HG03354 (cell line): ENCODE measurements around the gene PCDHGA1.

Source experiments
- ATAC-seq: cut with Tn5 transposase; IDR thresholded peaks from one replicate; pipeline ENCODE4 v1.9.1; 2021; ENCODE audit warnings: mild to moderate bottlenecking; ENCODE audit not compliant: unreplicated experiment, poor library complexity, severe bottlenecking

The PCDHGA1 gene

DNA sequence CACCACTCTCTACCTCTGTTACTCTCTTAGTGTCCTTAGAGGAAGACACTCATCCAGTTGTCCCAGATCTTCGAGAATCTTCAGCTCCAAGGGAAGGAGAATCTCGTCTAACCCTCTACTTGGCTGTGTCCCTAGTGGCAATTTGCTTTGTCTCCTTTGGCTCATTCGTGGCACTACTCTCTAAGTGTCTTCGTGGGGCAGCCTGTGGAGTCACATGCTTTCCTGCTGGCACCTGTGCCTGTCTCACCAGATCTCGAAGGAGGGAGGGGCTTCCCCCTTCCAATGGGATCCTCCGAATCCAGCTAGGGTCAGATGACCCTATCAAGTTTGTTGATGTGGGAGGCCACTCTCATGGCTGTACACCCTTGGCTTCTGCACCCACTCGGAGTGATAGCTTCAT is 156.8 kb downstream of the PCDHGA1 start:
- no peak for ATAC-seq

DNA sequence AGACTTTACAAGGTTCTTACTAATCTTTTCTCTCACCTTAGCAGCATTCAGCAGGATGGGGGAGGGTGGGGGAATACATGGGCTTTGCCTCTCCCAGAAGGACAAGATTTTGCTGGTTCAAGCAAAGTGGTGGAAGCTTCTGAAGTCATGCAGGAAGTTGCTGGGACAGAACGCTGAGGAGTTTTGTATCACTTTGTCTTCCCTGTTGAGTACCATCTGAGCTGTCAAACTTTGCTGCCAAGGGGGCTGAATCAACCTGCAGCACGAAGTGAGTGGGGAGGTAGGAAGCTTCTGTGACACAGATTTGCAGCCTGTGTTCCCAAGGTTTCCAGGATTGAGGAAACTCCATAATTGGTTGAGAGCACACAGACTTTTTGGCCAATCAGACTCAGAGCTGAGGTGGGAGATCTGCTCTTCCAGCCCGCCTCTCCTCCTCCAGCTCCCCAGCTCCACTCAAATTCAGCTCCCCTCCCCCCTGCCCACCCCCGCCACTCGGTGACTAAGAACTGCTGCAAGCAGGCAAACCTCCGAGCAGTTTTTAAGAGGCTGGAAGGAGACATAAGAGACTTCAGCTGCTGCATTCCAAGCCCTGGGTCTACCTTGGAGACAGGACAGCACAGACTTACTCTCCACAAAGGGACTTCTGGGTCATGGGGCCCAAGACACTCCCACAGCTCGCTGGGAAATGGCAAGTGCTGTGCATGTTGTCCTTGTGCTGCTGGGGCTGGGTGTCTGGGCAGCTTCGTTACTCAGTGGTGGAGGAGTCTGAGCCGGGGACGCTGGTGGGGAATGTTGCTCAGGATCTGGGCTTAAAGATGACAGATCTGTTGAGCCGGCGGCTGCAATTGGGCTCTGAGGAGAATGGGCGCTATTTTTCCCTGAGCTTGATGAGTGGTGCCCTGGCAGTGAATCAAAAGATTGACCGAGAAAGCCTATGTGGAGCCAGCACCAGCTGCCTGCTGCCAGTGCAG is 158.6 kb downstream of the PCDHGA1 start, which contains the start of gene PCDHGC5:
Gene PCDHGC5, plus strand, starts transcription at position 491 of the 971 bp plus-strand sequence. Its CDS starts 160 bp downstream, at position 651.
- no peak for ATAC-seq

DNA sequence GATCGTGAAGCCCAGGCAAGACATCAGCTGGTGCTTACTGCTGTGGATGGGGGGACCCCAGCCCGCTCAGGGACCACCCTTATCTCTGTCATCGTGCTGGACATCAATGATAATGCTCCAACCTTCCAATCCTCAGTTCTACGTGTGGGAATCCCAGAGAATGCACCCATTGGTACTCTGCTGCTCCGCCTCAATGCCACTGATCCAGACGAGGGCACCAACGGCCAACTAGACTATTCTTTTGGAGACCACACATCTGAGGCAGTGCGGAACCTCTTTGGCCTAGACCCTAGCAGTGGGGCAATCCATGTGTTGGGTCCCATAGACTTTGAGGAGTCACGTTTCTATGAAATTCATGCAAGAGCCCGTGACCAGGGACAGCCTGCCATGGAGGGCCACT is 159.5 kb downstream of the PCDHGA1 start:
- ATAC-seq = no peak

DNA sequence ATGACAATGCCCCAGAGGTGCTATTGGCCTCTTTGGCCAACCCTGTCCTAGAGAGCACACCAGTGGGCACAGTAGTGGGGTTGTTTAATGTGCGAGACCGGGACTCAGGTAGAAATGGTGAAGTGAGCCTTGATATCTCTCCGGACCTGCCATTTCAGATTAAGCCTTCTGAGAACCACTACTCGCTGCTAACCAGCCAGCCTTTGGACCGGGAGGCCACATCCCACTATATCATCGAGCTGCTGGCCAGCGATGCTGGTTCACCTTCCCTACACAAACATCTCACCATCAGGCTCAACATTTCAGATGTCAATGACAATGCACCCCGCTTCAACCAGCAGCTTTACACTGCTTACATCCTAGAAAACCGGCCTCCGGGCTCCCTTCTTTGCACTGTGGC is 160.0 kb downstream of the PCDHGA1 start:
- ATAC-seq = no peak

DNA sequence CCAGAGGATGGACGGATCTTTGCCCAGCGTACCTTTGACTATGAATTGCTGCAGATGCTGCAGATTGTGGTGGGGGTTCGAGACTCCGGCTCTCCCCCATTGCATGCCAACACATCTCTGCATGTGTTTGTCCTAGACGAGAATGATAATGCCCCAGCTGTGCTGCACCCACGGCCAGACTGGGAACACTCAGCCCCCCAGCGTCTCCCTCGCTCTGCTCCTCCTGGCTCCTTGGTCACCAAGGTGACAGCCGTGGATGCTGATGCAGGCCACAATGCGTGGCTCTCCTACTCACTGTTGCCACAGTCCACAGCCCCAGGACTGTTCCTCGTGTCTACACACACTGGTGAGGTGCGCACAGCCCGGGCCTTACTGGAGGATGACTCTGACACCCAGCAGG is 160.5 kb downstream of the PCDHGA1 start:
- ATAC-seq = no peak

DNA sequence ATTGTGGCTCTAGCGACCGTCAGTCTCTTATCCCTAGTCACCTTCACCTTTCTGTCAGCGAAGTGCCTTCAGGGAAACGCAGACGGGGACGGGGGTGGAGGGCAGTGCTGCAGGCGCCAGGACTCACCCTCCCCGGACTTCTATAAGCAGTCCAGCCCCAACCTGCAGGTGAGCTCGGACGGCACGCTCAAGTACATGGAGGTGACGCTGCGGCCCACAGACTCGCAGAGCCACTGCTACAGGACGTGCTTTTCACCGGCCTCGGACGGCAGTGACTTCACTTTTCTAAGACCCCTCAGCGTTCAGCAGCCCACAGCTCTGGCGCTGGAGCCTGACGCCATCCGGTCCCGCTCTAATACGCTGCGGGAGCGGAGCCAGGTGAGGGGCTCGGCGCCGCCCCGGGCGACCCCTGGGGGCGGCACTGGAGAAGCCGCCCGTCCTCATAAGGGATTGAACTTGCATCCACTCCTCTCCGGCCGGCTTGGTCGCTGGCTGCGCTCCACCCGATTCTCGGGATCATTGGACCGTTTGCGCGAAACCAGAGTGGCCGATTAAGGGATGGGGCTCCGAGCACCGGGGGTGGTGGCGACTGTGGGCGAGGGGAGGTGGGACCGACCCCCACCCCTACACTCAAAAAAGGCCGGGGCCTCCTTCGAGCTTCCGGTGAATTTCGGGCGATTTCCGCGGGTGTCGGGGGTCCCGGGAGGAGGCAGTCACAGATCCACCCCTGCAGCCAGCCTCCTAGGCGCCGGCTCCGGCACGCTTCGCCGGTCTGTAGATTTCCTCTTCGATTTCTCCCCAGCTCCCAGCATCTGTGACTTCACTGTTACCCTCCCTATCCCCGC is 161.2 kb downstream of the PCDHGA1 start:
- ATAC-seq = no peak

DNA sequence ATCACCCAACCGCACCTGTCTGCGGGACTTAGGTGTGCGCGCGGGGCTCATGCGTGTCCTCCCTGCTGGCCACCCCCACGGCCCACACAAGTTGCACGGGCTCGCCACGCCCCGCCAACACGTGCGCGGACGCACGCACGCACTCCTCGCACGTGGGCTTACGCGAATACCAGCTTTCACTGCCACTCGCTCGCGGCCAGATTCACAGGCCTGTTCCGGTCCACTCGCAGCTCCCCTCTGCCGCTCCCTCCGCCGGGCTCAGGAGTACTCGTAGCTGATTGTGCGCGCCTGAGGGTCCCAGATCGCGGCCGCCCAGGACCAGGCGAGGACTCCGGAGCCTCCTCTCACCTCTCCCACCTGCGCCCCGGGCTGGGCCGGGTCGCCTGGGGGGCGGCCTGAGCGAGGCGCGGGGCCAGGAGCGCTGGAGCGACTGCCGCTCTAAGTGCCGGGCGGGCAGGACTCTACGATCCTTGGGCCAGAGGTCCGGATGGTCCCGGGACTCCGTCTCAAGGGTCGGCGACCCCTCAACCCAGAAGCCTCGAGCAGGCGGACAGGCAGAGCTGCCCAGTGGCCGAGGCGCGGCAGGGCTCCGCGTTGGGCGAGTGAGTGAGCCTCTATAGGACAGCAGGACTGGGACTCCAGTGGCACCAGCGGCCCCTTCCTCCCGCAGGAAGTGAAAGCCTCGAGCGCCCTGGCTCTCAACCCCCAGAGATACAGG is 162.0 kb downstream of the PCDHGA1 start:
- peak; percentile 61 for ATAC-seq

DNA sequence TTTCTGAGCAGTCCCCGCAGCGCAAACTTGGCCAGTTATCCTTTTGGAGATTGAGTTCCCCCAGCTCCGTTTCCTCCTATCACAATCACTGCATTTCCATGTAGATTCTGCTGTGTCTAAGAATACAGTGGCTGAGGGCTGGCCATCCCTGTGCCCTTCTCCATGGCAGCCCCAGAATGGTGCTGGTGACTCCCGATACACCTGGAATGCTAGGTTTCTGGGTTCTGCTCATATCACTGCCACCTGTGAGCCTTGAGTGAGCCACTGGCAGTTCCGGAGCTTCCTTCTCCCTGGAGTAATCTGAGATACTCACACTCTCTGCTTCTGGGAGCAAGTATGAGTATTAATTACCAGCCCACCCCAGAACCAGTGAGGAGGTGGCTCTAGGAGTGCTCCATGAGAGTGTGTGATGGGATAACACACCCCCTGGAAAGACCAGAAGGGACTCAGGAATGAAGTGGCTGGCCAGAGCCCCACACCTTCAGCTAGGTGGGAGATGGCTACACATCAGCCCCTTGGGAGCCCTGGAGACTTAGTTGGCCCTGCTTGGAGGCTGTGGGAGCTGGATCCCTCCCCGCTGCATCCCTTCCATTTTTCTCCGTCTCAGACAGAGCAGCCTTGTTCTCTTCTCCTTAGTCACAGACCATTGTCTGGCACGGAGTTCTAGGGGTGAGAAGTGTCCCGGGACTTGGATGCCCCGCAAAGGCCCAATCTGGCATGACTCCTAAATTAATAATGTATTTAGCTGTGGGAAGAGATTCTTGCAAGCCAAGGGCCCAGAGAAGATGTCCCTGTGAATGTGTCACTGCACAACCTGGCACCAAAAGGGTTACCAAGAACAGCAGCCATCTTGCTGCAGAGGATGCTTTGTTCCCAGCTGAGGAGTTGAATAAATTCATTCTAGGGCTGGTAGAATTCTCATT is 163.4 kb downstream of the PCDHGA1 start:
- ATAC-seq = no peak

DNA sequence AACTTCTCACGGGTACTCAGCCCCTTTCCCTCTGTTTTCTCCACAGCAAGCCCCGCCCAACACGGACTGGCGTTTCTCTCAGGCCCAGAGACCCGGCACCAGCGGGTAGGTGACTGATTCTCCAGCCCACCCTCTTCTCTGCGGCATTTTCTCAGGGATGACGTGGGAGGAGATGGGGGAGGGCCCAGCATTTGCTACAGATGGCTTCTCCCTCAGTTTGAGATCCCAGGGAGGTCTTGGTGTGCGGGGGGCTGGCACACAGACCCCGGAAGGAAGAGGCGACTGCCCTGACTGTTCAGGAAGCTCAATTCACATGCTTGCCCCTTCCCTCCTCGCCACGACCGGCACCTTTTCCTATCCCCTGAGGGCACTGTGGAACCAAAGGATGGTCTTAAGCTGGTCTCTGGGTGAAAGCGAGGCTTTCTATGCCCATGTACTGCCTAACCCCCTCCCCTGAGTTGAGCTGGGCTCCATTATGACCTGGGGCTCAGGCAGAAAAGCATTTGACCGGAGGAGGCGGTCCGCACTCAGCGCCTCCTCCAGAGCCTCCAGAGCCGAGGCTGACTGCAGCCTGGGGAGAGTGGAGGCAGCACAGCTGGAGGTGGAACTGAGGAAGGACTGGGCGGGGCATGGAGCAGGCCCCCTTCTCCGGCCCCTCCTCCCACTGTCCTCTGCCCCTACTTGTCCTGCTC is 164.6 kb downstream of the PCDHGA1 start:
- no peak for ATAC-seq

DNA sequence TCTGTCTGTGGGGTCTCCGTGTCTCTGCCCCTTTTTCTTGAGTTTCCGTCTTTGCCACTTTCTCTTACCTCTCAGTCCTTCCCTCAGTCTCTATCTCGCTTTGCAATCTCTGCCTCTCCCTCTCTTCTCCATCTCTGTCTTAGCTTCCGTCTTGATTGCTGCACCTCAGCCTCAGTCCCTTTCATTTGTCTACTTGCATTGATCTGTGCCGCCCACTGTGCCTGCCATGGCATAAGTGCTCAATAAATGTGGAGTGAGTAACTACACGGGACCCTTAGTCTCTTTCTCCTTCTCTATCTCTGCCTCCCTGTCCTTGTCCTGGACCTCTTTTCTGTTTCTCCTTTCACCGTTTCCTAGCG is 165.1 kb downstream of the PCDHGA1 start:
- no peak for ATAC-seq

DNA sequence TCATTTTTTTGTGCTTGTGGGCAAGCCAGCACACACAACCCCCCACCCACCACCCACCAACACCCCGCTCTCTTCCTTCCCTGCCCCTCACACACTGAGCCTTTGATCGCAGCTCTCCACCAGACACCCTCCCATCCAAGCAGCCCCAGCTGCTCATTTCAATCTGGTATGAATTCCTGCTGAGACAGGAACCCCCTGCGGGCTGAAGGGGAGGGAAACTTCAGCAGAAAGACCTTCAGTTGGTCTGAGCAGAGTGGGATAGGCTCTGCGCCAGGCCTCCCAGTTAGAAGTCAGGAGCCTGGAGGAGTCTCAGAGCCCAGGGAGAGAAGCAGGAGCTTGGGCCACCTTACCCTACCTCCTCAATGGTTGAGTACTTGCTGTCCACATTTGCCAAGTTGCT is 165.7 kb downstream of the PCDHGA1 start:
- no peak for ATAC-seq

DNA sequence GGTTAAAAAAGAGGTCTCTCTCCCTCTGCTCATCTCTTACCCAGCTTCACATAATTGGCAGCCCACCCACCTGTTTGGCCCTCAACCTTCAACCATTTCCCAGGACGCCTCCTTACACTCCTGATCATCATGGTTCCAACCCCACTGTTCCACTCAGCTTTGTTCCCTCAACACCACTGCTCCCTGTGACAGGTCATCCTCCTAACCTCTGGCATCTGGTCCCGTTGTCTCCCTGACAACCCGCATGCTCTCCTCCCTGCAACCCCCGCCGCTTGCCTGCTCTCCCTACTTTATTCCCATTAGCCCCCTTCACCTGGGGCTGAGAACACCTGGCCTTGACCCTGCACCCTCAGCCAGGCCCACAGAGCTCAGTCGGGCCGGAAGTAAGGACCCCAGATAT is 171.4 kb downstream of the PCDHGA1 start:
- ATAC-seq = no peak

DNA sequence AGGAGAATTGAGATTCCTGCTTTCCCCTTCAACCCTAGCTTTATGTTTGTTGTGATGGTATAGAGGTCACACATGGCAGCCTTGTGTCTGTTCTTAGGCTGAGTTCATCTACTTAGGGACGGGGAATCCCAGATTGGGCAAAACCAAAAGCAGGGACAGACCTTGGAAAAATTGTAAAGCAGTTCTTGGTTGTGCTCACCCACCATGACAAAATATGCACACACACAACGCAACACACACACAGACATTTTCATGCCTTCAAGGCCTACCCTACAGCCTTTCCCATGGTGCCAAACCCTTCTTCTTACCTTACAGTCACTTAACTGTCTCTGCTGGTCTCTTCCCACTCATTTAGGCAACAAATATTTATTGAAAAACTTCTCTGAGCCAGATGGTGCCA is 173.4 kb downstream of the PCDHGA1 start:
- no peak for ATAC-seq

DNA sequence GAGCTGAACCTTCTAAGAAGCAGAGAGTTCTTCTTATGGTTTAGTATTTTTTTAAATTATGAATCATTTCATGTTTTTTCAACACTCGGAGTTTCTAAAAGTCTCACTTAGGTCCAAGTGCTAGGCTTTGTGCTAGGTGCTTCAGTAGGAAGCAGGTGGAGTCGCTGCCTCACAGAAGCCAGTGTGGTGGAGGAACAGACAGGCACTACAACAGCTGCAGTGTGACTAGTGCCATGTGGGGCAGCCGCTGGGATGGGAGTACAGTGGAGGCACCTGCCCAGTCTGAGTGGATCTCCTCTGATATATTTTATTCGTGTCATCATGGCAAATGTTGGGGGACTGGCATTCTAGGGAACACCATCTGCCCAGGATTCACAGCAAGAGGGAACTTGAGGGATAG is 173.9 kb downstream of the PCDHGA1 start:
- ATAC-seq = no peak

DNA sequence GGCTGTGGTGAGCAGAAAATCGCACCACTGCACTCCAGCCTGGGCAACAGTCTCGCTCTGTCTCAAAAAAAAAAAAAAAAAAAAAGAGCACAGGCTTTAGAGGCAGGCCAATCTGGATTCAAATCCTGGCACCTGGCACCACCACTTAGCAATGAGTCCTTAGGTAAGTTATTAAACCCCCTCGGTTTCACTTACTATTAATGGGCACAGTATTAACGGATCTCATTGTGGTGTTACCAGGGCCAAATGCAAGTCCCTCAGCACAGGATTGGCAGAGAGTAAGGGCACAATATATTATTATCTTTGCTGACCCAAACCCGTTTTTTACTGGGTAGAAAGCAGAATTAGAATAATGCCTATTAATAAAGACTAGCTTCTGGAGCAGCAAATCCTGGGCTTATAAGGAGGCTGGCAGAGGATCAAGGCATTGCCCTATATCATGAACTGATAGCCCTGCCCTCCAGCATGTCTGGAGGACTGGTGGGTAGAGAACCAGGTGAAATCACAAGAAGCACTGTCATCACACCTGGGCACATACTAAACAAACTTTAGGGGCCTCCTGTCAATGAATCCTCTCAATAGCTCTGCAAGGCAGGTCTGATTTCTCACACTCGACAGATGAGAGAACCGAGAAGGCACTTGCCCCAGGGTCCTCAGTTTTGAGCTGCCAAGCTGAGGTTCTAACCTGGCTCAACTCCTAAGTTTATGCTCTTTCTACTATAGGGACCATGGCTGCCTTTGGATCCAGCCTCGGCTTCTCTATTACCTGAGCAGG is 176.3 kb downstream of the PCDHGA1 start:
- ATAC-seq = no peak

DNA sequence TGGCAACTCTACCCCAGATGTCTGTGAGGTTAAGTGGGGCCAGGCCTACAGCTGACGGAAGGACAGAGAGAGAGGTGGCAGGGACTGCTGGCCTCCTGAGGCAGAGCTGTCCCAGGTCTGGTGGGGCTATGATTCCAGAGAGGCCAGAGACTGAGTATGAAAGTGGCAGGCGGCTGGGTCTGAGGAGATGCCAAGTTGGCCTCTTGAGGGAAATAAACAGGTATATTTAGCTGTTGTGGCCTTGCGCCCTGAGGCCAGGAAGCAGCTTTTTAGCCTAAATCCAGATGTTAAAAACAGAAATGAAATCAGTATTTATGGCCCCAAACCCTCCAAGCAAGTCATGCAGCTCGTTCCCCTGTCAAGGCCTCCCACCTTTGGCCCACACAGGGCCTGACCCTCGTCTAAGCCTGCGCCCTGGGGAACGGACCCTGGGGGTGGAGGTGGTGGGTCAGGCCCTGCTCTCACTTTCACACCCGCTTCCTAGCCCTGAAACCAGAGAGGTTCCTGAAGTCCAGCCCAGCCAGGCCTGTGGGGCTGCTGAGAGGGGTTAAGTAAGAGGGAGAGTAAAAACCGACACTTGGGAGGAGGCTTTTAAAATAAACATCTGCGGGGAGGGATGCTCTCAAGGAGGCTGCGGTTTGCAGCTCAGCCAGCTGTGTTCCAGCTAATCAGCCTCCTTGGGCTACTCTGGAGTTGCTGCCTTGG is 177.2 kb downstream of the PCDHGA1 start:
- ATAC-seq = peak; percentile 36

DNA sequence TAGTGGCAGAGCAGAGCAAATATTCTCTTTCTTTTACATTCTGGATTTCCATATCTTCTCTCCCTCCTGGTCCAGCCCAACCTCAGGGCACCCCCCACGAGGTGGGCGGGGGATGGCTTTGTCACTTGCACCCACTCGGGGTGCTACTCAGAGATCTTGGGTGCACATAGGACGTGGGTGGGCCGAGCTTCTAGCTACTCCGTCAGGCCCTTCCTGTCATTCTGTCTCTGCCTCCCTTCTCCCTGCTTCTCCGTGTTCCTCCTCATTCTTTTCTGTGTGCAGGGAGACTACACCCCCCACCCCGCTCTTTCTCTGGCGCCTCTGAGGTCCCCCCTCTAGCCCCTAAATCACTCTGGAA is 178.1 kb downstream of the PCDHGA1 start:
- no peak for ATAC-seq
